Ishikawa (cell line): ENCODE measurements around the gene NDUFB2.

Source experiments
- EGR1 ChIP-seq: IDR thresholded peaks from 2 replicates; pipeline ENCODE4 v1.6.1; 2012
- EP300 ChIP-seq: IDR thresholded peaks from 2 replicates; pipeline ENCODE4 v1.6.1; 2012; ENCODE audit warnings: borderline replicate concordance

GRCh38 chr7:140697447-140698143 is 1.1 kb downstream of the NDUFB2 start:
- no peak for TF ChIP-seq EGR1
- TF ChIP-seq EP300: no peak
